ENCODE results near the gene STUB1.
A peak's percentile ranks its signal among the peaks of the same experiment; 100 is the strongest.

Gene STUB1

GRCh38 chr16:698911-699671 is 18.9 kb downstream of the STUB1 start:
- no peak for DNase-seq

GRCh38 chr16:700684-701584 is 20.7 kb downstream of the STUB1 start:
- DNase-seq = peak; percentile 9 to 69 (median 41)

- DNase-seq = no peak
These were observed 22.1 kb downstream of the STUB1 start for GRCh38 chr16:702341-702740.

- no peak for DNase-seq
These were observed 23.2 kb downstream of the STUB1 start for GRCh38 chr16:703406-703805.

GRCh38 chr16:704047-704446 is 23.8 kb downstream of the STUB1 start:
- no peak for DNase-seq

- no peak for DNase-seq
These were observed 24.6 kb downstream of the STUB1 start for GRCh38 chr16:704552-705380.

GRCh38 chr16:705431-706188 is 25.4 kb downstream of the STUB1 start, which contains the start of gene FBXL16:
TSS of gene FBXL16 (minus strand) at chr16:705801. CDS start at chr16:697405, 8,396 bp downstream.
- DNase-seq = peak in 1 of 6 experiments; percentile 13

- no peak for DNase-seq
These were observed 26.2 kb downstream of the STUB1 start for GRCh38 chr16:706189-707061.

- no peak for DNase-seq
These were observed 26.9 kb downstream of the STUB1 start for GRCh38 chr16:707062-707538.

GRCh38 chr16:708019-708418 is 27.8 kb downstream of the STUB1 start:
- no peak for DNase-seq

- no peak for DNase-seq
These were observed 28.7 kb downstream of the STUB1 start for GRCh38 chr16:708959-709358.

GRCh38 chr16:709566-710499 is 29.6 kb downstream of the STUB1 start:
- no peak for DNase-seq

- DNase-seq = no peak
These were observed 30.4 kb downstream of the STUB1 start for GRCh38 chr16:710500-711075.

- DNase-seq = no peak
These were observed 30.9 kb downstream of the STUB1 start for GRCh38 chr16:711084-711483.

GRCh38 chr16:711548-712320 is 31.5 kb downstream of the STUB1 start:
- peak; percentile 27 to 82 (median 68) for DNase-seq

GRCh38 chr16:712740-713250 is 32.6 kb downstream of the STUB1 start:
- peak in 3 of 6 experiments; percentile 26 to 38 (median 27) for DNase-seq

GRCh38 chr16:714079-714478 is 33.9 kb downstream of the STUB1 start:
- DNase-seq = no peak

All from stimulated activated naive CD4-positive, alpha-beta T cell (primary cell).